DMS153 (cell line): Measurements from ENCODE around the gene RNF149.

ENCODE experiments used
- DNase-seq: peaks from one replicate; lab custom pipeline; 2025; lab: John Stamatoyannopoulos, UW

RNF149 gene

DNA sequence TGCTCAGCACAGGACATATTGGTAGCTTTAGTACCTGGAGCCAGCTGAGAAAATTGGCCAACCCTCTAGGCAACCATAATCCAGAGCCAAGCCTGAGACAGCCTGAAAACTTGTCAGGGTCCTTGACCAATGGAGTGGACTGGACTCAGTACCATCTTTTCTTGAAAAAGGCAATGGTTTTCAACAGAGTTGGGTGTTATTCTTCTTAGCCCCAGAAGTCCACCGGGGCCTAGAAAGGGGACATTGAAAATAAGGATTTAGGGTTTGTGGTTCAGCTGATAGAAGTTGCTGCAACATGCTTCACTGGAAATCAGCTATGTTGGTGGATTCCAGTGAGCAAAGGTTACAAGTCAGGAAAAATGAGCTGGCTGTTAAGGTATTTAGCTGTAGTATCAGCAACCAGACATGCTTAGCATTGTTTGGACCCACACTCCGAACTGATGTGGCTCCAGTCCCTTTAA lies 77.9 kb downstream of the RNF149 start:
- no peak for DNase-seq
